CD4-positive, alpha-beta T cell (primary cell): Measurements from ENCODE around the gene DR1. TPM values are rescaled to one million over a fixed set of nuclear protein-coding genes. Genes with fewer than 3 reads are reported as not detected.
A peak's percentile ranks its signal among the peaks of the same experiment; 100 is the strongest.

Experiments used
- ATAC-seq: fragments of 200-7000 bp; cut with Tn5 transposase; one replicate; pipeline ENCODE4 v1.10.0; 2022; ENCODE audit warnings: mild to moderate bottlenecking; ENCODE audit not compliant: poor library complexity
- CTCF ChIA-PET: fragments of 350-600 bp; sonication (Branson Sonifier 250); formaldehyde crosslinking; loops from one replicate; lab custom pipeline; 2021; ENCODE audit warnings: antibody characterized with exemption, inconsistent platforms; lab: Charles Lee
- POLR2A ChIA-PET: fragments of 350-600 bp; sonication (Branson Sonifier 250); formaldehyde crosslinking; loops from one replicate; lab custom pipeline; 2021; ENCODE audit warnings: antibody characterized with exemption, inconsistent platforms; lab: Charles Lee
- DNase-seq, 14 experiments: peaks; one replicate each; pipeline ENCODE4 v3.0.0-alpha.2; 2013 to 2020; ENCODE audit warnings: mixed read lengths in 2 of 14
- H3K27ac ChIP-seq, 2 donors: one replicate each; pipeline versions ENCODE4 v1.5.1 to v1.7.0; 2013; ENCODE audit warnings: low read length in 2 of 2, low read depth in 1 of 2, mild to moderate bottlenecking in 1 of 2
- H3K27me3 ChIP-seq, 2 experiments: 1 replicate in 1 of 2; 2 replicates in 1 of 2; pipeline versions ENCODE4 v1.6.1 to v1.7.0; 2013; ENCODE audit warnings: low read length in 2 of 2, control low read depth in 1 of 2, mild to moderate bottlenecking in 1 of 2, moderate library complexity in 1 of 2; ENCODE audit not compliant: insufficient read depth in 2 of 2, control insufficient read depth in 1 of 2
- H3K36me3 ChIP-seq: one replicate; pipeline ENCODE4 v1.6.1; 2013; ENCODE audit warnings: low read length, control low read depth; ENCODE audit not compliant: insufficient read depth
- H3K4me1 ChIP-seq: one replicate; pipeline ENCODE4 v1.6.1; 2013; ENCODE audit warnings: low read length, control low read depth; ENCODE audit not compliant: insufficient read depth
- H3K4me3 ChIP-seq: one replicate; pipeline ENCODE4 v1.5.1; 2013; ENCODE audit warnings: mild to moderate bottlenecking, low read length, moderate library complexity
- H3K9me3 ChIP-seq, 2 experiments: 1 replicate in 1 of 2; 2 replicates in 1 of 2; pipeline versions ENCODE4 v1.6.1 to v1.7.0; 2013; ENCODE audit warnings: low read length in 2 of 2, mild to moderate bottlenecking in 2 of 2, control low read depth in 1 of 2, moderate library complexity in 1 of 2; ENCODE audit not compliant: control insufficient read depth in 1 of 2, insufficient read depth in 1 of 2
- H3K27ac Mint-ChIP-seq: one replicate; pipeline ENCODE4 v1.8.0; 2020; ENCODE audit warnings: mixed read lengths
- H3K27me3 Mint-ChIP-seq: one replicate; pipeline ENCODE4 v1.8.0; 2021; ENCODE audit warnings: mixed read lengths
- H3K36me3 Mint-ChIP-seq: one replicate; pipeline ENCODE4 v1.8.0; 2021; ENCODE audit warnings: low read depth, mixed read lengths
- H3K4me1 Mint-ChIP-seq: one replicate; pipeline ENCODE4 v1.8.0; 2021; ENCODE audit warnings: low read depth, mixed read lengths
- H3K4me3 Mint-ChIP-seq: one replicate; pipeline ENCODE4 v1.8.0; 2020; ENCODE audit warnings: mild to moderate bottlenecking, mixed read lengths
- H3K9me3 Mint-ChIP-seq: one replicate; pipeline ENCODE4 v1.8.0; 2020; ENCODE audit warnings: mixed read lengths
- intact Hi-C, 2 experiments: fragments of 100-400 bp; cut with DNase I in 1 of 2; cut with micrococcal nuclease in 1 of 2; formaldehyde crosslinking; loops; one replicate each; pipeline versions ENCODE4 v1.15.1 to v1.9.0; 2023 to 2025; cut with DNase I, micrococcal nuclease
- total RNA-seq, 174 experiments: library from RNA in 2 of 174; stranded (reverse) in 2 of 174; gene quantifications; one replicate each; pipeline ENCODE4 v1.2.3 and lab custom pipeline; 2021 to 2026
- TF ChIP-seq, protein P1 (sequence below): fragments of 200-600 bp; IDR thresholded peaks from one replicate; pipeline ENCODE4 v1.8.0; 2022; ENCODE audit warnings: antibody characterized with exemption, mild to moderate bottlenecking

DR1 gene
- total RNA-seq, 2 experiments from 2014 or later, result 51.4 to 54.4 TPM

DNA sequence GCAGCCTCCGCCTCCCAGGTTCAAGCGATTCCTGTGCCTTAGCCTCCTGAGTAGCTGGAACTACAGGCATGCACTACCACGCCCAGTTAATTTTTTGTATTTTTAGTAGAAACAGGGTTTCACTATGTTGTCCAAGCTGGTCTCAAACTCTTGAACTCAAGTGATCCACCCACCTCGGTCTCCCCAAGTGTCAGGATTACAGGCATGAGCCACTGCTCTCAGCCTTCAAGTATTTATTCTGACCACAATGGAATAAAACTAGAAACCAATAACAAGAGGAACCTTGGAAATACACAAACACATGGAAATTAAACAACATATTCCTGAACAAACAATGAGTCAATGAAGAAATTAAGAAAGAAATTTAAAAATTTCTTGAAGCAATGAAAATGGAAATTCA lies 32.7 kb upstream of the DR1 start:
- H3K36me3 ChIP-seq, result peaks cover 7% of the 10 kb centered on the region
- no peak for ATAC-seq
- no peaks in the 10 kb centered on the region for H3K27me3 ChIP-seq
- no peaks in the 10 kb centered on the region for H3K9me3 ChIP-seq
- H3K4me3 Mint-ChIP-seq, result no peak overlapping the region
- intact Hi-C loops, result no loop called here
- no peak overlapping the region for H3K27ac ChIP-seq
- H3K9me3 Mint-ChIP-seq, result no peaks in the 10 kb centered on the region
- peaks cover 31% of the 10 kb centered on the region for H3K36me3 Mint-ChIP-seq
- DNase-seq, result no peak
- no peaks in the 10 kb centered on the region for H3K4me1 ChIP-seq
- H3K4me1 Mint-ChIP-seq, result no peaks in the 10 kb centered on the region
- H3K4me3 ChIP-seq, result no peak overlapping the region
- H3K27me3 Mint-ChIP-seq, result no peaks in the 10 kb centered on the region
- H3K27ac Mint-ChIP-seq, result no peak overlapping the region
- CTCF ChIA-PET, result no interaction called here
- POLR2A ChIA-PET, result no interaction called here
- TF ChIP-seq, protein P1, sequence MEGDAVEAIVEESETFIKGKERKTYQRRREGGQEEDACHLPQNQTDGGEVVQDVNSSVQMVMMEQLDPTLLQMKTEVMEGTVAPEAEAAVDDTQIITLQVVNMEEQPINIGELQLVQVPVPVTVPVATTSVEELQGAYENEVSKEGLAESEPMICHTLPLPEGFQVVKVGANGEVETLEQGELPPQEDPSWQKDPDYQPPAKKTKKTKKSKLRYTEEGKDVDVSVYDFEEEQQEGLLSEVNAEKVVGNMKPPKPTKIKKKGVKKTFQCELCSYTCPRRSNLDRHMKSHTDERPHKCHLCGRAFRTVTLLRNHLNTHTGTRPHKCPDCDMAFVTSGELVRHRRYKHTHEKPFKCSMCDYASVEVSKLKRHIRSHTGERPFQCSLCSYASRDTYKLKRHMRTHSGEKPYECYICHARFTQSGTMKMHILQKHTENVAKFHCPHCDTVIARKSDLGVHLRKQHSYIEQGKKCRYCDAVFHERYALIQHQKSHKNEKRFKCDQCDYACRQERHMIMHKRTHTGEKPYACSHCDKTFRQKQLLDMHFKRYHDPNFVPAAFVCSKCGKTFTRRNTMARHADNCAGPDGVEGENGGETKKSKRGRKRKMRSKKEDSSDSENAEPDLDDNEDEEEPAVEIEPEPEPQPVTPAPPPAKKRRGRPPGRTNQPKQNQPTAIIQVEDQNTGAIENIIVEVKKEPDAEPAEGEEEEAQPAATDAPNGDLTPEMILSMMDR, result no peak

DNA sequence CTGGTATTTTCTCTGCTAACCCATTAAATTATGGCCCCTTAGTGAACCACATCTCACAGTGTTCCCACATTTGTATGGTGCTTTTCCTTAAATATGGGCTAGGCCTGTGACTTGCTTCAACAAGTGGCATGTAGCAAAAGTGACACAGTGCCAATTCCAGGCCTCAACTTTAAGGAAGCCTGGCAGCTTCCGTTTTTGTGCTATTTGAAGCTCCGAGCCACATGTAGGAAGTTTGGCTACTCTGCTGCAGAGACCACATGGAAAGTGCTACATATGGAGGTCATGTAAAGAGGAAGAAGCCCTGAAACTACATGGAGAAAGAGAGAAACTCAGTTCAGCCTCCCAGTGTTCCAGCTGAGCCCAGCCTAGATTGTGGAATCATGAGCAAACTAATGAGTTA lies 28.5 kb upstream of the DR1 start:
- no peaks in the 10 kb centered on the region for H3K9me3 Mint-ChIP-seq
- Histone ChIP-seq H3K27me3 (no peaks in the 10 kb centered on the region), H3K36me3 (peaks cover 2% of the 10 kb centered on the region), H3K4me1 (no peaks in the 10 kb centered on the region), H3K9me3 (no peaks in the 10 kb centered on the region), H3K27ac (no peak overlapping the region), H3K4me3 (no peak overlapping the region)
- peak in 2 of 14 experiments; percentile 18 to 33 for DNase-seq
- ChIA-PET CTCF (interaction anchor here (1.3 kb wide), 1 partner anchor 12 kb away, joined by 3 read pairs; no protein-coding TSS in a partner anchor), POLR2A (interaction anchor here (0.9 kb wide), 1 partner anchor 12 kb away, joined by 3 read pairs; no protein-coding TSS in a partner anchor)
- H3K27ac Mint-ChIP-seq, result no peak overlapping the region
- no peaks in the 10 kb centered on the region for H3K4me1 Mint-ChIP-seq
- no peak for ATAC-seq
- H3K4me3 Mint-ChIP-seq, result no peak overlapping the region
- intact Hi-C loops, result no loop called here
- TF ChIP-seq, protein P1, result no peak
- H3K27me3 Mint-ChIP-seq, result no peaks in the 10 kb centered on the region
- H3K36me3 Mint-ChIP-seq, result peaks cover 27% of the 10 kb centered on the region

DNA sequence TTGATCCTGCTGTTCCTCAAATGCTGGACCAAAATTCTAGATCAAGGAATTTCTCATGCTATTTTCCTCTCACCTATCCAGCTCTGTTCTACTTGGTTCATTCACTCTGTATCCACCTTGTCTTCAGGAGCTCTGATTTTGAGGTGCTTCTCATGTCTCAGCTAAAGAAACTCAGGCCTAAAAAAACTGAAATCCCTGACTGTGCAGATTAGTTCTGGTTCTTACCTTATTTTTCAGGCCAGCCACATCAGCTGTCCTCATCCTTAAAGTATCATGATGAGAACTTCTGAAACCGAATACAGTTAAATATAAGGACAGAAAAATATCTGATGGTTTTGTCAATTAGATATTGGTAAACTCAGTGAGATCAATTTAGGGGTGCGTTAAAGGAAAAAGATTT lies 27.8 kb upstream of the DR1 start:
- Histone ChIP-seq H3K4me1 (no peaks in the 10 kb centered on the region), H3K36me3 (peaks cover 2% of the 10 kb centered on the region), H3K4me3 (no peak overlapping the region), H3K27me3 (no peaks in the 10 kb centered on the region), H3K27ac (no peak overlapping the region), H3K9me3 (no peaks in the 10 kb centered on the region)
- POLR2A ChIA-PET, result no interaction called here
- Mint-ChIP-seq H3K27ac (no peak overlapping the region), H3K27me3 (no peaks in the 10 kb centered on the region), H3K9me3 (no peaks in the 10 kb centered on the region), H3K4me3 (no peak overlapping the region), H3K4me1 (no peaks in the 10 kb centered on the region), H3K36me3 (peaks cover 24% of the 10 kb centered on the region)
- intact Hi-C loops, result no loop called here
- DNase-seq (no peak), ATAC-seq (no peak)
- CTCF ChIA-PET, result interaction anchor here (1.3 kb wide), 1 partner anchor 13 kb away, joined by 3 read pairs; no protein-coding TSS in a partner anchor
- TF ChIP-seq, protein P1, result no peak
